Esophagus (tissue), 2 donors: Measurements from ENCODE around the gene RNASE12. TPM values are rescaled to one million over a fixed set of nuclear protein-coding genes. Genes with fewer than 3 reads are reported as not detected.

Experiments used
- H3K27ac ChIP-seq, 2 donors: one replicate each; pipeline ENCODE4 v1.5.1; 2013; ENCODE audit warnings: low read depth in 2 of 2, mild to moderate bottlenecking in 2 of 2, inconsistent platforms in 1 of 2, low read length in 1 of 2, moderate library complexity in 1 of 2
- H3K27me3 ChIP-seq, 2 donors: one replicate each; pipeline ENCODE4 v1.6.1; 2013; ENCODE audit warnings: low read length in 2 of 2, control low read depth in 1 of 2, mild to moderate bottlenecking in 1 of 2; ENCODE audit not compliant: insufficient read depth in 2 of 2, control insufficient read depth in 1 of 2
- H3K36me3 ChIP-seq, 2 donors: one replicate each; pipeline ENCODE4 v1.6.1; 2013; ENCODE audit warnings: low read length in 1 of 2; ENCODE audit not compliant: control insufficient read depth in 2 of 2, insufficient read depth in 2 of 2
- H3K4me1 ChIP-seq, 2 donors: one replicate each; pipeline ENCODE4 v1.6.1; 2013; ENCODE audit warnings: low read length in 1 of 2; ENCODE audit not compliant: control insufficient read depth in 2 of 2, insufficient read depth in 2 of 2
- H3K4me3 ChIP-seq, 2 donors: one replicate each; pipeline ENCODE4 v1.5.1; 2013; ENCODE audit warnings: low read length in 2 of 2, mild to moderate bottlenecking in 2 of 2, low read depth in 1 of 2, moderate library complexity in 1 of 2
- H3K9me3 ChIP-seq, 2 donors: one replicate each; pipeline ENCODE4 v1.6.1; 2013; ENCODE audit warnings: mild to moderate bottlenecking in 2 of 2, low read depth in 1 of 2, low read length in 1 of 2, moderate library complexity in 1 of 2; ENCODE audit not compliant: control insufficient read depth in 2 of 2, insufficient read depth in 1 of 2
- WGBS, 2 donors: extraction: QIAGEN DNeasy Blood & Tissue Kit; methylation state at CpG; one replicate each; pipeline ENCODE4 v1.1.7; 2013; 5-methylcytosine and 5-hydroxymethylcytosine counted together
- polyA plus RNA-seq, 2 donors: library from polyadenylated mRNA; stranded (reverse); fragments of 200-250 nt; gene quantifications; one replicate each; pipeline ENCODE4 v1.2.3, GENCODE V29; 2013
- donor health status: healthy with polysubstance abuse.
- donor health status: Bipolar disorder and iron deficiency.

Gene RNASE12
- polyA plus RNA-seq, 2 donors, result not detected

- no peaks in the 10 kb centered on the region for H3K4me1 ChIP-seq
- H3K9me3 ChIP-seq, result no peaks in the 10 kb centered on the region
- H3K27me3 ChIP-seq, result no peaks in the 10 kb centered on the region
- no peak overlapping the region for H3K27ac ChIP-seq
- H3K4me3 ChIP-seq, result no peak overlapping the region
- 92 to 96% methylated on average over 2 of the region's 2 CpGs for WGBS, 2 donors
- H3K36me3 ChIP-seq, result no peaks in the 10 kb centered on the region
These were observed 40.2 kb downstream of the RNASE12 start for GRCh38 chr14:20550926-20551325.

GRCh38 chr14:20548414-20549158, 42.6 kb downstream of the RNASE12 start:
- no peaks in the 10 kb centered on the region for H3K27me3 ChIP-seq
- H3K27ac ChIP-seq, result no peak overlapping the region
- WGBS, 2 donors, result 87 to 92% methylated on average over 10 of the region's 10 CpGs

GRCh38 chr14:20546877-20547276, 44.3 kb downstream of the RNASE12 start:
- H3K36me3 ChIP-seq, result no peaks in the 10 kb centered on the region
- no peak overlapping the region for H3K4me3 ChIP-seq
- 53 to 63% methylated on average over 3 of the region's 3 CpGs for WGBS, 2 donors
- H3K27ac ChIP-seq, result no peak overlapping the region
- no peaks in the 10 kb centered on the region for H3K27me3 ChIP-seq
- no peaks in the 10 kb centered on the region for H3K4me1 ChIP-seq
- no peaks in the 10 kb centered on the region for H3K9me3 ChIP-seq

More at GRCh38 chr14:20548414-20549158, 42.6 kb downstream of the RNASE12 start:
- Histone ChIP-seq H3K36me3 (no peaks in the 10 kb centered on the region), H3K4me1 (no peaks in the 10 kb centered on the region), H3K9me3 (no peaks in the 10 kb centered on the region), H3K4me3 (no peak overlapping the region)

Other genes starting within 250 kb of the RNASE12 start
- gene PARP2, start 247.7 kb downstream of the RNASE12 start, polyA plus RNA-seq, result 10 to 100 TPM; 11.5 to 13.3 TPM
- gene TEP1, start 177.9 kb downstream of the RNASE12 start, polyA plus RNA-seq, result 10 to 100 TPM in 1 of 2 donors, 1 to 10 TPM in 1; 7.9 to 14.6 TPM
- gene KLHL33, start 155.2 kb downstream of the RNASE12 start, polyA plus RNA-seq, result under 1 TPM; 0.06 to 0.07 TPM
- 10 to 100 TPM; 22.8 to 34.7 TPM for gene OSGEP, start 136.6 kb downstream of the RNASE12 start, polyA plus RNA-seq
- 100 to 1,000 TPM in 1 of 2 donors, 10 to 100 TPM in 1; 70.6 to 115 TPM for gene APEX1, start 136.2 kb downstream of the RNASE12 start, polyA plus RNA-seq
- 10 to 100 TPM; 21.5 to 24.4 TPM for gene PIP4P1, start 129.9 kb downstream of the RNASE12 start, polyA plus RNA-seq
- 100 to 1,000 TPM in 1 of 2 donors, 10 to 100 TPM in 1; 40.6 to 121 TPM for gene PNP, start 122.0 kb downstream of the RNASE12 start, polyA plus RNA-seq
- gene RNASE10, start 85.8 kb downstream of the RNASE12 start, polyA plus RNA-seq, result under 1 TPM in 1 of 2 donors, not detected in 1; 0.10 TPM
- not detected for gene RNASE9, start 30.3 kb downstream of the RNASE12 start, polyA plus RNA-seq
- gene RNASE11, start 3.4 kb downstream of the RNASE12 start, polyA plus RNA-seq, result not detected
- not detected for gene OR6S1, start 50.3 kb upstream of the RNASE12 start, polyA plus RNA-seq
- gene RNASE4, start 93.2 kb upstream of the RNASE12 start, polyA plus RNA-seq, result 10 to 100 TPM in 1 of 2 donors, 1 to 10 TPM in 1; 4.4 to 18.6 TPM
- gene ANG, start 97.4 kb upstream of the RNASE12 start, polyA plus RNA-seq, result 1 to 10 TPM; 4.6 to 8.4 TPM
- not detected for gene EDDM3A, start 154.5 kb upstream of the RNASE12 start, polyA plus RNA-seq
- gene EDDM3B, start 177.0 kb upstream of the RNASE12 start, polyA plus RNA-seq, result not detected
- 1 to 10 TPM; 1.0 to 1.8 TPM for gene RNASE6, start 189.9 kb upstream of the RNASE12 start, polyA plus RNA-seq
- gene RNASE1, start 211.5 kb upstream of the RNASE12 start, polyA plus RNA-seq, result 10 to 100 TPM; 21.7 to 46.5 TPM